Measurements from ENCODE around the gene WNK2.

GRCh38 chr9:93254806-93255493 lies 71.0 kb downstream of the WNK2 start:
- TF ChIP-seq, protein P1, sequence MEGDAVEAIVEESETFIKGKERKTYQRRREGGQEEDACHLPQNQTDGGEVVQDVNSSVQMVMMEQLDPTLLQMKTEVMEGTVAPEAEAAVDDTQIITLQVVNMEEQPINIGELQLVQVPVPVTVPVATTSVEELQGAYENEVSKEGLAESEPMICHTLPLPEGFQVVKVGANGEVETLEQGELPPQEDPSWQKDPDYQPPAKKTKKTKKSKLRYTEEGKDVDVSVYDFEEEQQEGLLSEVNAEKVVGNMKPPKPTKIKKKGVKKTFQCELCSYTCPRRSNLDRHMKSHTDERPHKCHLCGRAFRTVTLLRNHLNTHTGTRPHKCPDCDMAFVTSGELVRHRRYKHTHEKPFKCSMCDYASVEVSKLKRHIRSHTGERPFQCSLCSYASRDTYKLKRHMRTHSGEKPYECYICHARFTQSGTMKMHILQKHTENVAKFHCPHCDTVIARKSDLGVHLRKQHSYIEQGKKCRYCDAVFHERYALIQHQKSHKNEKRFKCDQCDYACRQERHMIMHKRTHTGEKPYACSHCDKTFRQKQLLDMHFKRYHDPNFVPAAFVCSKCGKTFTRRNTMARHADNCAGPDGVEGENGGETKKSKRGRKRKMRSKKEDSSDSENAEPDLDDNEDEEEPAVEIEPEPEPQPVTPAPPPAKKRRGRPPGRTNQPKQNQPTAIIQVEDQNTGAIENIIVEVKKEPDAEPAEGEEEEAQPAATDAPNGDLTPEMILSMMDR (conservative IDR thresholded peaks at IDR 0.05 in 1 of 2, IDR thresholded peaks at IDR 0.05 in 1 of 2; ENCODE audit: extremely low read depth in 1 of 2, insufficient read depth in 1 of 2, low read depth in 1 of 2, low read length in 2 of 2), result no peak
- TF ChIP-seq EZH2 (IDR thresholded peaks at IDR 0.05; ENCODE audit: borderline replicate concordance, low read length), result no peak

All from mammary epithelial cell (primary cell).